ENCODE data around the gene YBEY.

GRCh38 chr21:46297338-46298271 is 11.5 kb downstream of the YBEY start:
- TF ChIP-seq CTCF (IDR thresholded peaks at IDR 0.05; ENCODE audit: extremely low read depth in 1 of 2, insufficient read depth in 1 of 2, low read depth in 1 of 2, low read length in 2 of 2) (no peak), EZH2 (IDR thresholded peaks at IDR 0.05; ENCODE audit: borderline replicate concordance, low read depth, low read length, severe bottlenecking) (no peak)
